Peyer's patch (tissue), 4 donors: ENCODE results near the gene MADCAM1.

ENCODE experiments used
- POLR2A ChIP-seq, 2 donors: fragments of 450-650 bp; IDR thresholded peaks; one replicate each; pipeline ENCODE4 v1.5.1; 2017; ENCODE audit warnings: antibody characterized with exemption in 2 of 2, mild to moderate bottlenecking in 2 of 2, moderate library complexity in 2 of 2
- TF ChIP-seq, protein P1 (sequence below), 6 experiments: fragments of 450-650 bp in 4 of 6; fragments of 200-600 bp in 2 of 6; sonication (generic) in 1 of 6; IDR thresholded peaks; one replicate each; pipeline ENCODE4 v1.5.1; 2017 to 2019; ENCODE audit warnings: antibody characterized with exemption in 6 of 6, mild to moderate bottlenecking in 3 of 6, moderate library complexity in 1 of 6

DNA sequence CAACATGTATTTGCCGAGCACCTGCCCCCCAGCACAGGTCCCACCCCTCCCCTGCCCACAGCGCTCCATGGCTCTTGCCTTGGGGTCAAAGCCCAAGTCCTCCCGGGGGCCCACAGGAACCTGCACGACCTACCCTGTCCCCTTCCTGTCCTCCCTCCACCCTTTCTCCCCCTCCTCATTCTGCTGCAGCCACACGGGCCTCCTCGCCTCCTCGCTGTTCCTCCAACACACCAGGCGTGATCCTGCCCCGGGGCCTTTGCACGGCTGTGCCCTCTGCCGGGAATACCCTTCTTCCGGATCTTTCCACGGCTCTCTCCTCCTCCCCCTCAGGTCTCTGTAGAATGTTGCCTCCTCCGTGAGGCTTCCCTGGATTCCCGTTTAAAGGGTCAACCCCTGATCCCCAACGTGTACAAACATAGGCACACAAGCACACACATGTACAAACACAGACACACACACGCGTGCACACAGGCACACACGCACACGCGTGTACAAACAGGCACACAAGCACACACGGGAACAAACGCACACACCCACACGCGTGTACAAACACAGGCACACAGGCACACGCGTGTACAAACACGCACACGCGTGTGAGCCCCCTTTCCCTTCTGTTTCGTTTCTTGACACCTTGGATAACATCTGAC, 2.8 kb downstream of the MADCAM1 start:
- TF ChIP-seq, protein P1, sequence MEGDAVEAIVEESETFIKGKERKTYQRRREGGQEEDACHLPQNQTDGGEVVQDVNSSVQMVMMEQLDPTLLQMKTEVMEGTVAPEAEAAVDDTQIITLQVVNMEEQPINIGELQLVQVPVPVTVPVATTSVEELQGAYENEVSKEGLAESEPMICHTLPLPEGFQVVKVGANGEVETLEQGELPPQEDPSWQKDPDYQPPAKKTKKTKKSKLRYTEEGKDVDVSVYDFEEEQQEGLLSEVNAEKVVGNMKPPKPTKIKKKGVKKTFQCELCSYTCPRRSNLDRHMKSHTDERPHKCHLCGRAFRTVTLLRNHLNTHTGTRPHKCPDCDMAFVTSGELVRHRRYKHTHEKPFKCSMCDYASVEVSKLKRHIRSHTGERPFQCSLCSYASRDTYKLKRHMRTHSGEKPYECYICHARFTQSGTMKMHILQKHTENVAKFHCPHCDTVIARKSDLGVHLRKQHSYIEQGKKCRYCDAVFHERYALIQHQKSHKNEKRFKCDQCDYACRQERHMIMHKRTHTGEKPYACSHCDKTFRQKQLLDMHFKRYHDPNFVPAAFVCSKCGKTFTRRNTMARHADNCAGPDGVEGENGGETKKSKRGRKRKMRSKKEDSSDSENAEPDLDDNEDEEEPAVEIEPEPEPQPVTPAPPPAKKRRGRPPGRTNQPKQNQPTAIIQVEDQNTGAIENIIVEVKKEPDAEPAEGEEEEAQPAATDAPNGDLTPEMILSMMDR (IDR thresholded peaks at IDR 0.05): no peak
- TF ChIP-seq POLR2A (IDR thresholded peaks at IDR 0.05): no peak
